Measurements from ENCODE around the gene MAP6. TPM values are rescaled to one million over a fixed set of nuclear protein-coding genes. Genes with fewer than 3 reads are reported as not detected.
A peak's percentile ranks its signal among the peaks of the same experiment; 100 is the strongest.

The MAP6 gene
- total and polyA plus RNA-seq, 2 of the 13 experiments (the other 11 are each of a cell fraction or from before 2014, with no cell fraction given): 0.04 TPM; not detected in 1

GRCh38 chr11:75562048-75562835 is 106.6 kb downstream of the MAP6 start, which contains the start of gene SERPINH1 (continued):
- no peak for TF ChIP-seq SPEN (CRISPR knock-in tag; IDR thresholded peaks at IDR 0.05; ENCODE audit: low read depth)
- TF ChIP-seq NR1H2 (CRISPR knock-in tag; IDR thresholded peaks at IDR 0.05; ENCODE audit: borderline replicate concordance, low read depth): no peak
- no peak for TF ChIP-seq ZFP37 (CRISPR knock-in tag; IDR thresholded peaks at IDR 0.05; ENCODE audit: borderline replicate concordance)
- no peak for TF ChIP-seq ZNF790 (CRISPR knock-in tag; IDR thresholded peaks at IDR 0.05; ENCODE audit: borderline replicate concordance)
- no peak for TF ChIP-seq ZNF260 (CRISPR knock-in tag; IDR thresholded peaks at IDR 0.05; ENCODE audit: borderline replicate concordance, low read depth)
- peak; percentile 13; the same call in 1 of the 2 replicates for TF ChIP-seq ZBTB25 (CRISPR knock-in tag; IDR thresholded peaks at IDR 0.05)
- TF ChIP-seq ZNF343 (CRISPR knock-in tag; IDR thresholded peaks at IDR 0.05): 0 out of 2 replicates have a peak, but pooled peaks have one; percentile 69
- TF ChIP-seq SMAD3 (CRISPR knock-in tag; IDR thresholded peaks at IDR 0.05): no peak
- TF ChIP-seq MAFF (IDR thresholded peaks at IDR 0.05; ENCODE audit: low read depth, low read length): no peak
- no peak for TF ChIP-seq ZNF713 (CRISPR knock-in tag; IDR thresholded peaks at IDR 0.05)
- TF ChIP-seq MBD4 (IDR thresholded peaks at IDR 0.05; ENCODE audit: borderline replicate concordance, low read length): no peak
- no peak for TF ChIP-seq ZNF235 (CRISPR knock-in tag; IDR thresholded peaks at IDR 0.05; ENCODE audit: borderline replicate concordance)
- no peak for TF ChIP-seq GLI4 (CRISPR knock-in tag; IDR thresholded peaks at IDR 0.05; ENCODE audit: borderline replicate concordance)
- no peak for TF ChIP-seq DBP (CRISPR knock-in tag; IDR thresholded peaks at IDR 0.05; ENCODE audit: not compliant biosample characterization)
- TF ChIP-seq ZNF839 (CRISPR knock-in tag; IDR thresholded peaks at IDR 0.05; ENCODE audit: borderline replicate concordance): no peak
- TF ChIP-seq ATF7-NPFF (CRISPR knock-in tag; IDR thresholded peaks at IDR 0.05; ENCODE audit: low read depth): no peak; the same call in 1 of the 2 replicates
- TF ChIP-seq ZBTB3 (CRISPR knock-in tag; IDR thresholded peaks at IDR 0.05; ENCODE audit: borderline replicate concordance, low read depth): no peak
- TF ChIP-seq ZNF253 (CRISPR knock-in tag; IDR thresholded peaks at IDR 0.05; ENCODE audit: borderline replicate concordance): 0 out of 2 replicates have a peak, but pooled peaks have one; percentile 69
- no peak for TF ChIP-seq ZNF205 (CRISPR knock-in tag; IDR thresholded peaks at IDR 0.05)
- TF ChIP-seq CENPT (CRISPR knock-in tag; IDR thresholded peaks at IDR 0.05; ENCODE audit: low read depth): no peak
- no peak for TF ChIP-seq CEBPZ (IDR thresholded peaks at IDR 0.05; ENCODE audit: low read length)
